Measurements from ENCODE around the gene CREBBP. TPM values are rescaled to one million over a fixed set of nuclear protein-coding genes. Genes with fewer than 3 reads are reported as not detected.
A peak's percentile ranks its signal among the peaks of the same experiment; 100 is the strongest.

CREBBP gene
- total and polyA plus RNA-seq, 2 donors = 11.6 to 20.7 TPM

DNA sequence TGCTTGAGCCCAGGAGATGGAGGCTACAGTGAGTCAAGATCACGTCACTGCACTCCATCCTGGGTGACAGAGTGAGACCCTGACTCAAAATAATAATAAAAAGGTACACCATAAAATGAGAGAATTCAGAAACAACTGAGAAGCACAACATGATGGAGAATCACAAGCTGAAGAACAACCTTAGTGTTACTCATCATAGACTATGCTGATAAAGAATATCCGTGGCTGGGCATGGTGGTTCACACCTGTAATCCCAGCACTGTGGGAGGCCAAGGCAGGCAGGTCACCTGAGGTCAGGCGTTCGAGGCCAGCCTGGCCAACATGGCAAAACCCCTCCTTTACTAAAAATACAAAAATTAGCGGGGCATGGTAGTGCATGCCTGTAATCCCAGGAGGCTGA lies 16.0 kb downstream of the CREBBP start:
- no peak for DNase-seq (ENCODE audit: low read depth in 6 of 9, low spot score in 9 of 9)
- Histone ChIP-seq H3K9me3 (ENCODE audit: control insufficient read depth in 2 of 2, insufficient read depth in 1 of 2, low read length in 1 of 2) (no peaks in the 10 kb centered on the region), H3K4me3 (ENCODE audit: low read length in 2 of 2) (no peak overlapping the region), H3K27me3 (ENCODE audit: control insufficient read depth in 2 of 2, insufficient read depth in 1 of 2, low read length in 1 of 2) (no peaks in the 10 kb centered on the region), H3K27ac (ENCODE audit: low read depth in 1 of 2, low read length in 1 of 2) (no peak overlapping the region), H3K36me3 (ENCODE audit: control insufficient read depth in 2 of 2, insufficient read depth in 2 of 2, low read length in 1 of 2) (peaks cover 3 to 5% of the 10 kb centered on the region in 2 donors), H3K4me1 (ENCODE audit: control insufficient read depth in 2 of 2, insufficient read depth in 2 of 2, low read length in 2 of 2) (peaks cover 0 to 21% of the 10 kb centered on the region in 2 donors)
- WGBS = 97% methylated on average over 5 of the region's 5 CpGs

DNA sequence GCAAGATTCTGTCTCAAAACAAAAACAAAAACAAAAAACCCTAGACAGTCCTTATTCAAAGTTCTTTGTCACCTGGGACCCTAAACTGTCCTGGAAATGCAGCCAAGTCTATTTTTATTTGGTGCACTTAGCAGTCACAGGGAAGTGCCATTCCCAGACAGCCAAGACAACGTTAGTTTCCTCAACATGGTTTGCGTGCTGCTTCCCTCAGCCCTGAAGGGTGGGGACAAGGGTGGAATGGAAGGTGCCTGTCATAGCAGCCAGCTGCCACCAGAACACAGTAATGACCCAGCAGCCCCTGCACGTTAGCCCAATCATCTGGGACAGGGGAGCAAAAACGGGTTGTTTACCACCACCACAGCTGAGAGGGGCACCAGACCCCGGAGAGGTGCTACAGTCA lies 16.9 kb downstream of the CREBBP start:
- Histone ChIP-seq H3K36me3 (ENCODE audit: control insufficient read depth in 2 of 2, insufficient read depth in 2 of 2, low read length in 1 of 2) (peaks cover 3 to 5% of the 10 kb centered on the region in 2 donors), H3K9me3 (ENCODE audit: control insufficient read depth in 2 of 2, insufficient read depth in 1 of 2, low read length in 1 of 2) (no peaks in the 10 kb centered on the region), H3K4me3 (ENCODE audit: low read length in 2 of 2) (no peak overlapping the region), H3K4me1 (ENCODE audit: control insufficient read depth in 2 of 2, insufficient read depth in 2 of 2, low read length in 2 of 2) (peaks cover 0 to 14% of the 10 kb centered on the region in 2 donors), H3K27me3 (ENCODE audit: control insufficient read depth in 2 of 2, insufficient read depth in 1 of 2, low read length in 1 of 2) (no peaks in the 10 kb centered on the region), H3K27ac (ENCODE audit: low read depth in 1 of 2, low read length in 1 of 2) (no peak overlapping the region)
- DNase-seq (ENCODE audit: low read depth in 6 of 9, low spot score in 9 of 9) = no peak
- WGBS = 87% methylated on average over 5 of the region's 5 CpGs

GRCh38 chr16:3861808-3862451 lies 18.6 kb downstream of the CREBBP start:
- no peak for DNase-seq (ENCODE audit: low read depth in 6 of 9, low spot score in 9 of 9)
- peaks cover 4 to 5% of the 10 kb centered on the region in 2 donors for H3K36me3 ChIP-seq (ENCODE audit: control insufficient read depth in 2 of 2, insufficient read depth in 2 of 2, low read length in 1 of 2)
- peaks cover 0 to 12% of the 10 kb centered on the region in 2 donors for H3K4me1 ChIP-seq (ENCODE audit: control insufficient read depth in 2 of 2, insufficient read depth in 2 of 2, low read length in 2 of 2)
- no peak overlapping the region for H3K4me3 ChIP-seq (ENCODE audit: low read length in 2 of 2)
- H3K27me3 ChIP-seq (ENCODE audit: control insufficient read depth in 2 of 2, insufficient read depth in 1 of 2, low read length in 1 of 2) = no peaks in the 10 kb centered on the region
- no peak overlapping the region for H3K27ac ChIP-seq (ENCODE audit: low read depth in 1 of 2, low read length in 1 of 2)
- H3K9me3 ChIP-seq (ENCODE audit: control insufficient read depth in 2 of 2, insufficient read depth in 1 of 2, low read length in 1 of 2) = no peaks in the 10 kb centered on the region
- 78% methylated on average over 12 of the region's 12 CpGs for WGBS

DNA sequence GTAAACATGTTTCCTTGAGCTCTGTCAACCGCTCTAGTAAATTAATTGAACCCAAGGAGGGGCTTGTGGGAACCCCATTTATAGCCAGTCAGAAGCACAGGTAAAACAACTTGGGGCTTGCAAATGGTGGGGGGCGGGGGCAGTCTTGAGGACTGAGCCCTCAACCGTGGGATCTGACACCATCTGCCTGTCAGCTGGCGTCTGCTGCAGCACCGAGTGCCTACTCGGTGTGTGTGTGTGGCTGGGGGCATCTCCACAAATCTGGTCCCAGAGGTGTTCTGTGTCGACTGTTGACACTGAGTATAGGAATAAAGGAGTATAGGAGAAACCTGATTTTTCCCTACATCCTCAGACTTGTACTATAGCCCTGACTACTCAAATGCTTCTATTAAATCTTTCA lies 20.6 kb downstream of the CREBBP start:
- Histone ChIP-seq H3K4me1 (ENCODE audit: control insufficient read depth in 2 of 2, insufficient read depth in 2 of 2, low read length in 2 of 2) (peaks cover 0 to 12% of the 10 kb centered on the region in 2 donors), H3K9me3 (ENCODE audit: control insufficient read depth in 2 of 2, insufficient read depth in 1 of 2, low read length in 1 of 2) (no peaks in the 10 kb centered on the region), H3K4me3 (ENCODE audit: low read length in 2 of 2) (no peak overlapping the region), H3K36me3 (ENCODE audit: control insufficient read depth in 2 of 2, insufficient read depth in 2 of 2, low read length in 1 of 2) (peaks cover 5 to 7% of the 10 kb centered on the region in 2 donors), H3K27me3 (ENCODE audit: control insufficient read depth in 2 of 2, insufficient read depth in 1 of 2, low read length in 1 of 2) (no peaks in the 10 kb centered on the region), H3K27ac (ENCODE audit: low read depth in 1 of 2, low read length in 1 of 2) (no peak overlapping the region)
- no peak for DNase-seq (ENCODE audit: low read depth in 6 of 9, low spot score in 9 of 9)
- WGBS = 93% methylated on average over 7 of the region's 7 CpGs

GRCh38 chr16:3858801-3859200 lies 21.7 kb downstream of the CREBBP start:
- Histone ChIP-seq H3K9me3 (ENCODE audit: control insufficient read depth in 2 of 2, insufficient read depth in 1 of 2, low read length in 1 of 2) (no peaks in the 10 kb centered on the region), H3K4me3 (ENCODE audit: low read length in 2 of 2) (no peak overlapping the region), H3K27ac (ENCODE audit: low read depth in 1 of 2, low read length in 1 of 2) (no peak overlapping the region), H3K4me1 (ENCODE audit: control insufficient read depth in 2 of 2, insufficient read depth in 2 of 2, low read length in 2 of 2) (peaks cover 0 to 13% of the 10 kb centered on the region in 2 donors), H3K36me3 (ENCODE audit: control insufficient read depth in 2 of 2, insufficient read depth in 2 of 2, low read length in 1 of 2) (peaks cover 8 to 10% of the 10 kb centered on the region in 2 donors), H3K27me3 (ENCODE audit: control insufficient read depth in 2 of 2, insufficient read depth in 1 of 2, low read length in 1 of 2) (no peaks in the 10 kb centered on the region)
- DNase-seq (ENCODE audit: low read depth in 6 of 9, low spot score in 9 of 9) = no peak

DNA sequence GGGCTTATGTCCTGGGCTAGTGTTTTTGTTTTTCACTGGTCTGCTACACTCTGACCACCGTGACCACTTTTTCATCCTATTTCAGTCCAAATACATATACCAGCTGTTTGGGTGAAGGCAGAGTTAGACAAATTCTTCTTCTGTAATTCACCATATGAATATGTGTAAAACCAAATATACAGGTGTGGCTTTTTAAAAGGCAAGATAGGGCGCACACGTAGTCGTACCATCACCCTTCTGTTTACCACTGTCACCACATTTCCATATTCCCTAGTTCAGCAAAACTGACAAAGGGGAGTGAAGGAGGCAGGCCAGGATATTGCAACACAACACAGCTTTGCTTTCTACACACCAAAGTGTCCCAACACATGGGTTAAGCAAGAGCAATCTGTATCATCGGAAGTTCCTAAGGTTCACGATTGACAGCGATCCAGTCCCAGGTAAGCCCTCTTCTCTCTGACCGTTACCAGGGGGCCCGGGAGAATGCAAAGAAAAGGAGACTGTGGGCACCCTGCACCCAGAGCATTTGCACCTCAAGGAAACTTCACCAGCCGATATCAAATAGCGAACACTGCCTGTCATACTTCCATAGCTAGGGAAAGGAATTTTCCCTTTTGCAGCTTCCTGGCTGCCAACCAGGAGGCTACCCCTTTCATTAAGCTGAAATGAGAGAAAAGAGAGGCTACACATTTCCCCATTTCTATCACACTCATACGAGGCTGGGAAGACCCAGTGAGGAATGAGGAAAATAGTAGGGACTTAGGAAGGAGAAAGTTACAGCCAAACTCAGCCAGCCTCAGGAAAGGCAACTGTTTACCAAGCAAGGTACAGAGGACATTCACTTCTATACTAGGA lies 23.1 kb downstream of the CREBBP start:
- Histone ChIP-seq H3K4me3 (ENCODE audit: low read length in 2 of 2) (no peak overlapping the region), H3K9me3 (ENCODE audit: control insufficient read depth in 2 of 2, insufficient read depth in 1 of 2, low read length in 1 of 2) (no peaks in the 10 kb centered on the region), H3K27ac (ENCODE audit: low read depth in 1 of 2, low read length in 1 of 2) (no peak overlapping the region), H3K27me3 (ENCODE audit: control insufficient read depth in 2 of 2, insufficient read depth in 1 of 2, low read length in 1 of 2) (no peaks in the 10 kb centered on the region), H3K36me3 (ENCODE audit: control insufficient read depth in 2 of 2, insufficient read depth in 2 of 2, low read length in 1 of 2) (peaks cover 6 to 8% of the 10 kb centered on the region in 2 donors), H3K4me1 (ENCODE audit: control insufficient read depth in 2 of 2, insufficient read depth in 2 of 2, low read length in 2 of 2) (peaks cover 0 to 11% of the 10 kb centered on the region in 2 donors)
- 93% methylated on average over 12 of the region's 12 CpGs for WGBS
- DNase-seq (ENCODE audit: low read depth in 6 of 9, low spot score in 9 of 9) = no peak

DNA sequence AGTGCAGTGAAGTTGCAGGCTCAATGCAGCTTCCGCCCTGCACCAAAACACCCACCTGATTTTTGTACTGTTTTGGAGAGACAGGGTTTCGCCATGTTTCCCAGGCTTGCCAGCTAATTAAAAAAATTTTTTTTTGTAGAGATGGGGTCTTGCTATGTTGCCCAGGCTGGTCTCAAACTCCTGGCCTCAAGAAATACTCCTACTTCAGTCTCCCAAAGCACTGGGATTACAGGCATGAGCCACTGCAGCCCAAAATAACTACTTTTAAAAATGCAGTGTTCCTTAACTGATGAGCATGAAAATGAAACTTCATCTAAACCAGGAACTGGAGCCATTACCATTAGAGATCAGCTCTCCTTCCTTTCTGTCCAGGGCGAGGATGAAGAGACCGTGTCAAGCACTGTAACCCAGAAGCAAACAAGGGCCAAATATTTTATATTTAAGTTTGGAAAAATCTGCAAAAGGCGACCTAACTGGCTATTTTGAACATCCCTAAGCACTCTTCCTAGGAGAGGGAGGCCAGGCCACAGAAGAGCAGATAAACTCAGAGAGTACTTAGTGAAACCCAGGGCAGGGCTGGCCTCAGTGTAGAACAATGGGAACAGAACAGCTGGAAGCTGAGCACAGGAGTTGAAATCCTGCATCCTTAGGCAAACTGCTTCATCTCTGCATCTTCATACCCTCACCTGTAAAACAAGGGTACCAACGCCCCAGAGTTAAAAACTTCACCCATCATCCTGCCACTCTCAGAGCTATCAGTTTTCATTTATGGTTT lies 24.0 kb downstream of the CREBBP start:
- Histone ChIP-seq H3K36me3 (ENCODE audit: control insufficient read depth in 2 of 2, insufficient read depth in 2 of 2, low read length in 1 of 2) (peaks cover 3 to 7% of the 10 kb centered on the region in 2 donors), H3K4me1 (ENCODE audit: control insufficient read depth in 2 of 2, insufficient read depth in 2 of 2, low read length in 2 of 2) (peaks cover 0 to 8% of the 10 kb centered on the region in 2 donors), H3K4me3 (ENCODE audit: low read length in 2 of 2) (no peak overlapping the region), H3K27ac (ENCODE audit: low read depth in 1 of 2, low read length in 1 of 2) (peak overlapping the region in 1 of 2 donors; percentile 25), H3K9me3 (ENCODE audit: control insufficient read depth in 2 of 2, insufficient read depth in 1 of 2, low read length in 1 of 2) (no peaks in the 10 kb centered on the region), H3K27me3 (ENCODE audit: control insufficient read depth in 2 of 2, insufficient read depth in 1 of 2, low read length in 1 of 2) (no peaks in the 10 kb centered on the region)
- 95% methylated on average over 6 of the region's 6 CpGs for WGBS
- DNase-seq (ENCODE audit: low read depth in 6 of 9, low spot score in 9 of 9) = no peak

- 94% methylated on average over 19 of the region's 19 CpGs for WGBS
- Histone ChIP-seq H3K27ac (ENCODE audit: low read depth in 1 of 2, low read length in 1 of 2) (no peak overlapping the region), H3K4me3 (ENCODE audit: low read length in 2 of 2) (no peak overlapping the region), H3K4me1 (ENCODE audit: control insufficient read depth in 2 of 2, insufficient read depth in 2 of 2, low read length in 2 of 2) (peaks cover 0 to 3% of the 10 kb centered on the region in 2 donors), H3K27me3 (ENCODE audit: control insufficient read depth in 2 of 2, insufficient read depth in 1 of 2, low read length in 1 of 2) (no peaks in the 10 kb centered on the region), H3K36me3 (ENCODE audit: control insufficient read depth in 2 of 2, insufficient read depth in 2 of 2, low read length in 1 of 2) (peaks cover 14 to 18% of the 10 kb centered on the region in 2 donors), H3K9me3 (ENCODE audit: control insufficient read depth in 2 of 2, insufficient read depth in 1 of 2, low read length in 1 of 2) (no peaks in the 10 kb centered on the region)
- DNase-seq (ENCODE audit: low read depth in 6 of 9, low spot score in 9 of 9) = no peak
These were observed 25.6 kb downstream of the CREBBP start for GRCh38 chr16:3854750-3855541.
